GM19452 (cell line): ENCODE measurements around the gene CISH.

Experiments
- ATAC-seq: cut with Tn5 transposase; IDR thresholded peaks from one replicate; pipeline ENCODE4 v1.9.1; 2021; ENCODE audit not compliant: unreplicated experiment

CISH gene

DNA sequence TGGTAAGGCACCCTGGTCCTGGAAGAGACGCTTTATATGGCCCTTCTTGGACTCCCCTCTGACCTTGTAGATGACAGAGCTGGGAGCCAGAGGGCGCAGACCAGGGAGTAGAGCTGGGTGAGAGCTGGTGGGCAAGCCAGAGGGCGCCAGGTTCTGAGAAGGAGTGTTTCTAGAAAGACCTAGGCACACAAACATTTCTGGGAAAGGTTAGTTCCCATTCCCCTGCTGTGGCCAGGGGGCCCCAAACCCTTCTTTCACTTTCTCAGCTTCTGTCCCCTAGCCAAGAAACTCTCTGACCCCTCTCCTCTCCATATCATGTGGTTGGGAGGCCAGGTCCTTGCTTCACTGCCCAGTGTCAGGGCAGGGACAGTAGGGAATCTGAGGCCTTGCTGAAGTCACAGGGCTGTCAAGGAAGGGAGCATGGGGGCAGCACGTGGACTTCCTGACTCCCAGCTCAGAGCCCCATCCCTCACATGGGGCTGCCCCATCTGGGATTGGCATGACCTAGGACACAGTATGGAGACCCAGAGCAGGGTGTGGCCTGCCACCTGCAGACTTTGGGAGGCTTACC, 38.7 kb downstream of the CISH start:
- ATAC-seq, result no peak

DNA sequence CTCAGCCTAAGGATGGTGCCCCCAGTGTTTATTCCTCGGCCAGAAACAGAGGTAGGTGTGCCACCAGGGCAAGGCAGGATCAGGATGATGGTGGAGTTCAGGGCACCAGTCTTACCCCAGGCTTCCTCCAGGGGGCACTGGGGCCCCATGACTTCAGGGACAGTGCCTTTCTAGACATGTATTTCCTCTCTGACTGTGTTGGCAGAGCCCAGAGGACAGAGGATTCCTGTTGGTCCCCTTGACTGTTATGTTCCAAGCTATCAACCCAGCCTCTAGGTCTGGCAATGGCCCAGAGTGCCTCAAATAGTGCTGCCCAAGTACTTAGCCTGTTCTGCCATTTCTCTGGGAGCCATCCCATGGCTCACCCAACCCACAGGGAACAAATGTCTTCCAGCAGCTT, 39.4 kb downstream of the CISH start:
- no peak for ATAC-seq

DNA sequence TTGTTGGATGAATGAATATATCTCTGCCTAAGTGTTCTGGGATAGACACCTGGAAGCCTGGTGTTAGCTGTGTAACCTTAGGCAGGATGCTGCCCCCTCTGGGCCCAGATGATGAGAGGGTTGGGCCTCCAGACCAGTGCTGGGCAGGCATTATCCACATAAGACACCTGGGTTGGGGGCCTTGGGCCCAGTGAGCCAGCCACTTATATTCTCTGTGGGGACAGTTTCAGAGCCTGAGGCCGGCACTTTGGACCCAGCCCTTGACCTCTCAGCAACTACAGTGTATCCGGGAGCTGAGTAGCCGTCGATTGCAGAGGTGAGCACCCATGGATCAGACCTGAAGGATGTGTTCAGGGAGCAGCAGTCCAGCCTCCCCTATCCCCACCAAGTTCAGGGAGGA, 40.1 kb downstream of the CISH start:
- no peak for ATAC-seq

DNA sequence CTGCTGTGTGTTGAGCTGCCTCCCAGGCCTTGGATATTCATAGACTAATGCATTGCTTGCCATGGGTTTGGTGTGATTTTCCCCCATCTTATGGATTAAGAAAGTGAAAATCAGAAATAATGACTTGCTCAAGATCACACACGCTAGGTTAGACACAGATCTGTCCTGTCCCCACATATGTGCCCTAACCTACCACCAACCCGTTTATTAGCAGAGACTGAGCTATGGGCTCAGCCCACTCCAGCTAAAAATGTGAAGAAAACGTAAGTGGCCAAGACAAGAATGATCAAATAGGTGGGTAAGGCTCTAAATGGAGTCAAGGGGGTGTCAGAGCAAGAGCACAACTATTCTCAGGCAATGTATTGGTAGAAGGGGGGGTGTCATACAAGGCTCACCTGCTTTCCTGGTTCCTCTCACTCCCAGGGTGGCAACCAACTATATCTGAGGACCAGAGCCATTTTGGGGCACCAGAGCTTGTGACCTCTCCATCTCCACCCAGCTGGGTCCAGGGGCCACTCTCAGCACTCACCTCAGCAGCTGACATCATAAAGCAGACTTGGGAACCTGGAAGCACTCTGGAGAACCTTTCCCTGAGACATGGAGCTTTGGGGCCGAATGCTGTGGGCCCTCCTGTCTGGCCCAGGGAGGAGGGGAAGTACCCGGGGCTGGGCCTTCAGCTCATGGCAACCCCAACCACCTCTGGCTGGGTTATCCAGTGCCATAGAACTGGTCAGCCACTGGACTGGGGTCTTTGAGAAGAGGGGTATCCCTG, 40.9 kb downstream of the CISH start:
- ATAC-seq, result no peak

DNA sequence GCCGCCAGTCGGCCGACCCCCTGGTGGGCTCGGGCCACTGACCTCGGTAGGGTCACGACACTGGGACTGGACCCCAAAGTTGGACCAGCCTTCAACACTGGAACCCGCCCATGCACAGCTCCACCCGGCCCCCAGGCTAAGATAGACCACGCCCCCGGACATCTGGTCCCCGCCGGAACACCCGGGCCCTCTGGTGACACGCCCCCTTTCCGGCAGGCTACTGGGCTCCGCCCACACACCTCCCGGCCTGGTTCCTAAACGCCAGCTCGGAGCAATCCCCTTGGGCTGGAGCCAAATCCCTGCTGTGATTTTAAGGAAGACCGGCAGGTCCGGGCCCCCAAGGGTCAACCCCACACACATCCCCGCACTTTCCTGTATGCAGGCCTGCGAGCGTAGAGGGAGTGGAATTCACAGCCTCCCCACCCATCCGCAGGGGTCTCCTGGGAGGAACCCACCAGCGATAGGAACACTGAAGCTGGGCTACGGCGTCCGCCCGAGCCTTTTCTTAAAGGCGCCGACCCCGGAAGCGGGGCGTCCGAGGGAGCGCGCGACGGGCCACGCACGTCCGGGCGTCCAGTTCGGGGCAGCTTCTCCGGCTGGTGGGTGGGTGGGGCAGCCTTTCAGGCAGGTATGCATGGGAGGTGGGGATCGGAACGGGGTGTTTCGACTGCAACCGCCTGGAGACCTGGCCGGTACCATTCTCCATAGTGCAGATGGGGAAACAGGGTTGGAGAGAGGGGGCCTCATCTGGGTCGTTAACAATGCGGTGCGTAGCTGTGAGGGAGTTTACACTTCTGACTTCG, 42.4 kb downstream of the CISH start, which contains the start of gene HEMK1:
Gene HEMK1 (plus strand): TSS at position 576 of the 803 bp plus-strand sequence. CDS start 1,583 bp downstream, outside the sequence.
- ATAC-seq, result peak; percentile 64

DNA sequence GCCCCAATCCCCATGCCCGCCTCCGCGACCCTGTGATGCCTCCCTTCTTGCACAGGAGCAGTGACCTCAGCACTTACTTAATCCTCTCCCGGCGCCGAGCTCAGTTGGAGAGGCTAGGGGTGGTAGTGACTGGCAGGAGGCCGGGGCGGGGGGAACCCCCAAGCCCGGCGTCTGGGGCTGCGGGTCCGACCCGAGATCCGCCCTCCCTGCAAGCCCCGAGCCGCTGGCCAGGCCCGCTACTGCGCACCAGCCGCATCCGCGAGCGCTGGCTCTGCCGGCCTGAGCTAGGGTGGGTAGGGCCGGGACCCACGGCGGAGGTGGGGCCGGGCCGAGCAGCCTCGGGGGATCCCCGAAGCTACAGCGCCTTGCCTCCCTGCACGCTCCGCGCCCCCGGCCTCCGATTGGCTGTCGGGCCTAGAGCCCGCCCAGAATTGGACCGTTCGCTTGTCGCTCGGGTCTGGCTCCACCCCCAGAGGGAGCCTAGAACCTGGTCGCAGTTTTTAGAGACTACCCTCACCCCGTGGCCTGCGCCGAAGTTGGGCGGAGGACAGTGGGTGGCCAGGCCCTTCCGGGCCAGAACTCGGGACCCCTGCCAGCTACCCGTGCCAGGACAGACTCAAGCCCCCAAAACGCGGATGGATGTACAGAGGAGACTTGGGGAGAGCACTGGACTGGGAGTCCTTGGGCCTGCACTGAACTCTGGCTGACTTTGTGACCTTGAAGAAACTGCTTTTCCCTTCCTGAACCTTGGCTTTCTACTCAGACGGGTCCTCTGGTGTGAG, 44.0 kb downstream of the CISH start, which contains the start of gene C3orf18:
Gene C3orf18 (minus strand): TSS at position 362 of the 782 bp plus-strand sequence. CDS start 2,048 bp downstream, outside the sequence.
- ATAC-seq, result peak; percentile 81

DNA sequence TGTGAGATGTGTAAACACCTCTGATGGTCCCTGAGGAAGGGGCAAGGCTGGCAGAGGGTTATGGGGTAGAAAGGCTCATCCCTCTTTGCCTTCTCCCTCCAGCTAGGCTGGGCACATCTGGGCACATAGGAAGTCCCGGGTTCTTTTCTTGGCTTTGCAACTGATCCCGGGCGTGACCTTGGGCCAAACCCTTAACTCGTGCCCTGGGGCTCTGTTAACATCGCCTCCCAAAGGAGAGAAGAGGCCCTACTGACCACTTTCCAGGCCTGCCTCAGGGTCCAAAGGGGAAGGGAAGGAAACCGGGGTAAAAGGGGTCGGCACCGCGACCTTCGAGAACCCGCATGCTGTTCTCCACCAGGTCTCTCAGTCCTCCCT, 44.6 kb downstream of the CISH start:
- ATAC-seq, result no peak

DNA sequence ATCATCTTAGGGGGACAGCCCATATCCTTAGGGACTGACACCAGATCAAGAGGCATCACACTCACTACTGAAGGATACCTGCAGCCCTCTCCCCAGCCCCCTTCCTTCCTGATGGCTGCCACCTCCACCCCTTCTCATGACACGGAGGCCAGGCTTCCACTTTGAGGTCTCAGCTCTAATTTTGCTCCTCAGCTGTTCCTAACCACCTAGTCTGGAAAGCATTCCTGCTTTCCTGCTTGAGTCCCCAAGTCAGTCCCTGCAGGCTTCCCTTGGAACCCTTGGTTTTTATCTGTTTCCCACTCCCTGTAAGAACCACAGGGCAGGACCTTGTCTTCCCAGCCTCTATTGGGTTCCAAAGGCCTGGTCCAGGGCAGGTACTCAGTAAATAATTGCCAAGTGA, 47.3 kb downstream of the CISH start:
- ATAC-seq, result no peak

DNA sequence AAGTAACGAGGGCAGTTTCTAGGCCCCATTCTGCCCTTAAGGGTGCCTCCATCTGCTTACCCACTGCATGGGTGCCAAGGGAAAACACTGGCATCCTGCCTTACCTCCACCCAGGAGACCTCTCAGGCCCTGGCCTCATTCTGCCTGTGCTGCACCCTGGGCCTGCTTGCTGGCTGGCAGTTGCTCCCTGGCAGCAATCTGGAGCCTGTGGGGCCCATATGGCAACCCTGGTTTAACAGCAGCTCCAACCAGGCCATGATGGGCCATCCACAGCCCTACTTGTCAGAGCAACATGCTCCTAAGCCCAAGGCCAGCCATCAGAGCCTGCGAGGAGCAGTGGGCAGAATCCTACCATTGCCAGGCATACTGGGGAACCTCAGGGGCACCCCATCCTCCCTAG, 47.7 kb downstream of the CISH start:
- ATAC-seq, result no peak

DNA sequence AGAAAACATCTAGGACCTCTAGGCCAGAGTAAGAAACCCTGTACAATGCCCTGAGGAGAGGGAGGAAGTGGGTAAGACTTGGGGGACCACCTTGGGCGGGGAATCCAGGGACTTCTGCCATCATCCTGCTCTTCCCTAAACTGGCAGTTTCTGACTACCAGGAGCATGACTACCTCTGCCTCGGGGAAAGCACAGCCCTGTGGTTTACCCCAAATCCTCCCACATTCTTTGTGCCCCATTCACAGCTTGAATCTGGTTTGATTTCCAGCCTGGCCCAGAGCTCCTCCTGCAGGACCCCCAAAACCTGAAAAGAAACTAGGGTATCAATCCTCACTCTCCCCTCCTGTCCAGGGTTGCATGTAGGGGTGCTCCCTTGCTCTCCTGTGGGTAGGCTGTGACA, 48.7 kb downstream of the CISH start:
- ATAC-seq, result no peak

DNA sequence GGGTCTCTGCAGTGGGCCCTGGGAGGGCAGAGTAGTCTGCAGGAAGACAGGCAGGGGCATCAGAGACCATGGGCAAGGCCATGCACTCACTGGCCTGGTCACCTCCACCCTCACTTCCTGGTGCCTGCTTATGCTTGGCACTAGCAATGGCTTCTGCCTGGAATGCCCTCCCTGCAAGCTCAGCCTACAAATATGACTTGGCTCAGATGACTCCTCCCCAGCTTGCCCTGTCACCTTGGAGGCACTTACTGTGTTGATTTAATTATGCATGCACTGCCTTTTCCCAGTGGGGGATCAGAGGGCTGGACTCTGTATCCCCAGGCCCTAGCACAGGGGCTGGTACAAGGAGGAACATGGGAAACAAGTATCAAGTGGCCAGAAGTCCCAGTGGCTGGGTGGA, 51.9 kb downstream of the CISH start:
- ATAC-seq, result no peak

DNA sequence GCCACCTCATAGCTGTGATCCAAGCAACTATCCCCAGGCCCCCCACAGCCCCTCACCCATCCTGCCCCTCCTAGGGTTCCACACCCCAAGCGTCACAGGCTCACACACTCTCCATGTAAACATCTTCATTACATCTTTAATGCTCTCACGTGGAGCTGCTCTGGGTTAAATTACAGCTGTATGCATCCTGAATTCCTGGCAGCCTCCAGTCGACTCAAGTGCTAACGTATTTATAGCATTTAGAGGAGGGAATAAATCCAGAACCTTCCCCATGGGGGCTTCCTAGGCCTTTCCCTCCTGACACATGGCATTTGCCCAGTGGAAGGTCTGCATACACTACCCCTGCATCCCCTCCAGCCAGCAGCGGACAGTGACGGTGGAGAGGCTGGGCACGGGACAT, 53.7 kb downstream of the CISH start:
- ATAC-seq, result no peak

DNA sequence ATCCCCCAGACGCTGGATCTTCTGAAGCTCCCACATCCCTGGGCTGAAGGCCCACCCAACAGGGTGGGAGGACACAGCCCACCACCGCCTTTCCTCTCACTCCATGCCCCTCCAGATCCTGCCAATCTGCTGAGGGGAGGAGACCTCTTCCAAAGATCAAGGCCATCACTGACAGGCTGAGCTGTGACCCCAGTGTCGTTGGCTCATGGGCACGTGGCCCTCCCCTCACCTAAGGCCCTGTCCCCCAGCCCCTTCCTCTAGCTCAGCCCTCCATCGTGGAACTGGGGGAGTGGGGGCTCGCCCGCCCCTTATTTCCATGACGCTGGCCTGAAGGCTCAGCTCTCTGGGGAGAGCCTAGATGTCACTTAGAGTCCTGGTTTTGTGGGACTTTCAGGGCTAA, 54.5 kb downstream of the CISH start:
- ATAC-seq, result no peak
